HEK293T (cell line): ENCODE results near the gene GGA1.

Source experiments
- FOXM1 ChIP-seq: fragments of 450-650 bp; IDR thresholded peaks from 2 replicates; pipeline ENCODE4 v1.6.1; 2017; ENCODE audit warnings: mild to moderate bottlenecking, borderline replicate concordance
- HDGF ChIP-seq: fragments of 450-650 bp; IDR thresholded peaks from 2 replicates; pipeline ENCODE4 v1.6.1; 2017; ENCODE audit warnings: antibody characterized with exemption, borderline replicate concordance
- L3MBTL2 ChIP-seq: fragments of 450-650 bp; conservative IDR thresholded peaks from 2 replicates; pipeline ENCODE4 v1.6.1; 2016; ENCODE audit warnings: mild to moderate bottlenecking
- PKNOX1 ChIP-seq: fragments of 450-650 bp; IDR thresholded peaks from 2 replicates; pipeline ENCODE4 v1.6.1; 2016
- TARDBP ChIP-seq: fragments of 450-650 bp; IDR thresholded peaks from 2 replicates; pipeline ENCODE4 v1.6.1; 2016
- ZNF384 ChIP-seq: fragments of 450-650 bp; IDR thresholded peaks from 2 replicates; pipeline ENCODE4 v1.6.1; 2016

- TF ChIP-seq TARDBP = no peak
- no peak; the same call in 1 of the 2 replicates for TF ChIP-seq ZNF384
- no peak for TF ChIP-seq PKNOX1
- TF ChIP-seq FOXM1 = no peak
- no peak for TF ChIP-seq L3MBTL2
- TF ChIP-seq HDGF = no peak
These were observed 49.1 kb upstream of the GGA1 start for GRCh38 chr22:37559521-37559900.
